GM12873 (cell line): ENCODE results near the gene CHD3.
A peak's percentile ranks its signal among the peaks of the same experiment; 100 is the strongest.

Experiments
- CTCF ChIP-seq: IDR thresholded peaks from 2 replicates; pipeline ENCODE4 v1.5.1; 2012; ENCODE audit warnings: low read depth, mild to moderate bottlenecking, moderate library complexity, low read length, control low read depth; ENCODE audit not compliant: insufficient read depth; ENCODE audit errors: missing control alignments

Gene CHD3

GRCh38 chr17:7851438-7852261, 36.9 kb upstream of the CHD3 start:
- TF ChIP-seq CTCF = peak; percentile 99

GRCh38 chr17:7852262-7852670, 36.3 kb upstream of the CHD3 start:
- TF ChIP-seq CTCF = no peak

GRCh38 chr17:7852919-7853690, 35.5 kb upstream of the CHD3 start:
- no peak for TF ChIP-seq CTCF

- TF ChIP-seq CTCF = no peak
Observed at GRCh38 chr17:7853691-7854038, 34.9 kb upstream of the CHD3 start.

- no peak for TF ChIP-seq CTCF
Observed at GRCh38 chr17:7854078-7854777, 34.4 kb upstream of the CHD3 start.

GRCh38 chr17:7854851-7855659, 33.5 kb upstream of the CHD3 start, which contains the start of gene TMEM88:
Gene TMEM88, plus strand, starts transcription at chr17:7855066. Its CDS starts 9 bp downstream, at chr17:7855075.
- no peak for TF ChIP-seq CTCF
